ENCODE data around the gene PGLYRP3. TPM values are rescaled to one million over a fixed set of nuclear protein-coding genes. Genes with fewer than 3 reads are reported as not detected.

Gene PGLYRP3
- total RNA-seq, 2 donors from 2014 or later = not detected

- no peak overlapping the region for H3K27ac ChIP-seq
- no peaks in the 10 kb centered on the region for H3K36me3 ChIP-seq
- intact Hi-C loops (cut with DNase I) = no loop called here
- H3K9me3 ChIP-seq = no peaks in the 10 kb centered on the region
- no peak overlapping the region for H3K4me3 ChIP-seq
- 41% methylated on average over 9 of the region's 9 CpGs for WGBS
- TF ChIP-seq POLR2A (IDR thresholded peaks at IDR 0.05) (no peak), CTCF (IDR thresholded peaks at IDR 0.05) (no peak), POLR2AphosphoS5 (IDR thresholded peaks at IDR 0.05) (no peak)
- DNase-seq (ENCODE audit: low spot score) = peak; percentile 2
- no peaks in the 10 kb centered on the region for H3K4me1 ChIP-seq (replicated peaks)
- no peaks in the 10 kb centered on the region for H3K27me3 ChIP-seq (replicated peaks; ENCODE audit: insufficient read depth)
Observed at GRCh38 chr1:153343811-153344717, 31.3 kb upstream of the PGLYRP3 start.

GRCh38 chr1:153343040-153343681, 30.4 kb upstream of the PGLYRP3 start:
- whole genome bisulfite sequencing = 29% methylated on average over 5 of the region's 5 CpGs
- TF ChIP-seq POLR2A (IDR thresholded peaks at IDR 0.05) (no peak), CTCF (IDR thresholded peaks at IDR 0.05) (no peak), POLR2AphosphoS5 (IDR thresholded peaks at IDR 0.05) (no peak)
- no peaks in the 10 kb centered on the region for H3K9me3 ChIP-seq
- DNase-seq (ENCODE audit: low spot score) = no peak
- no peak overlapping the region for H3K27ac ChIP-seq
- intact Hi-C loops (cut with DNase I) = no loop called here
- H3K4me1 ChIP-seq (replicated peaks) = no peaks in the 10 kb centered on the region
- no peaks in the 10 kb centered on the region for H3K27me3 ChIP-seq (replicated peaks; ENCODE audit: insufficient read depth)
- H3K4me3 ChIP-seq = no peak overlapping the region
- H3K36me3 ChIP-seq = no peaks in the 10 kb centered on the region

GRCh38 chr1:153342178-153342577, 29.4 kb upstream of the PGLYRP3 start:
- DNase-seq (ENCODE audit: low spot score) = no peak
- no peaks in the 10 kb centered on the region for H3K27me3 ChIP-seq (replicated peaks; ENCODE audit: insufficient read depth)
- WGBS = 83% methylated on average over 3 of the region's 3 CpGs

GRCh38 chr1:153341431-153341934, 28.7 kb upstream of the PGLYRP3 start:
- Histone ChIP-seq H3K27me3 (replicated peaks; ENCODE audit: insufficient read depth) (no peaks in the 10 kb centered on the region), H3K4me1 (replicated peaks) (no peaks in the 10 kb centered on the region), H3K4me3 (no peak overlapping the region), H3K27ac (no peak overlapping the region), H3K9me3 (no peaks in the 10 kb centered on the region), H3K36me3 (no peaks in the 10 kb centered on the region)
- intact Hi-C loops (cut with DNase I) = no loop called here
- WGBS = 96% methylated on average over 4 of the region's 4 CpGs
- no peak for DNase-seq (ENCODE audit: low spot score)
- no peak for TF ChIP-seq POLR2AphosphoS5 (IDR thresholded peaks at IDR 0.05)
- TF ChIP-seq CTCF (IDR thresholded peaks at IDR 0.05) = no peak
- TF ChIP-seq POLR2A (IDR thresholded peaks at IDR 0.05) = no peak

More at GRCh38 chr1:153342178-153342577, 29.4 kb upstream of the PGLYRP3 start:
- TF ChIP-seq POLR2AphosphoS5 (IDR thresholded peaks at IDR 0.05) (no peak), POLR2A (IDR thresholded peaks at IDR 0.05) (no peak), CTCF (IDR thresholded peaks at IDR 0.05) (no peak)
- no peaks in the 10 kb centered on the region for H3K9me3 ChIP-seq
- intact Hi-C loops (cut with DNase I) = no loop called here
- H3K27ac ChIP-seq = no peak overlapping the region
- no peaks in the 10 kb centered on the region for H3K36me3 ChIP-seq
- no peaks in the 10 kb centered on the region for H3K4me1 ChIP-seq (replicated peaks)
- no peak overlapping the region for H3K4me3 ChIP-seq

Data from prostate gland (tissue), 2 donors.